ENCODE measurements around the gene AKIRIN1. TPM values are rescaled to one million over a fixed set of nuclear protein-coding genes. Genes with fewer than 3 reads are reported as not detected.

AKIRIN1 gene
- total and polyA plus RNA-seq, 10 of the 15 experiments (the other 5 are each of a cell fraction or from before 2014, with no cell fraction given) = 7.5 to 72.3 (median 50.4) TPM

DNA sequence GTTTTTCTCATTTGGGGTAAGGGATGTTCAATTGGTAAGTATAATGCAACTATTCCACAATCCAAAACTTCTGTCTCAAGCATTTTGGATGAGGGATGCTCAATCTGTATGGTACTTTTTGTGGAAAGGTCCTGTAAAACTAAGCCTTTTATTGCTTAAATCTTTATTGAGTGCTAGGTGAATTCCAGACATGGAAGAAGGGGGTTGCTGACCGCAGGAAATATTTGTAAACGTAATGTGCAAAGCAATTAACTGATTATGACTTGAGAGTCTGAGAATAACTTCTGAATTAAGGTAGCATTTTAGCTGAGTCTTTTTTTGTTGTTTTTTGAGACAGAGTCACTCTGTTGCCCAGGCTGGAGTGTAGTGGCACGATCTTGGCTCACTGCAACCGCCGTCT is 3.1 kb downstream of the AKIRIN1 start (continued):
- TF ChIP-seq HDAC2 (IDR thresholded peaks at IDR 0.05) (no peak), STAT3 (IDR thresholded peaks at IDR 0.05; ENCODE audit: low read depth, low read length) (no peak)

GRCh38 chr1:38997034-38997900 is 6.2 kb downstream of the AKIRIN1 start:
- ChIA-PET RAD21 (ENCODE audit: unreplicated experiment) (interaction anchor here (1.3 kb wide), 1 partner anchor 29 kb away, joined by 3 read pairs; the partner anchor contains the start of gene NDUFS5), SMC1A (ENCODE audit: uncharacterized antibody, unreplicated experiment) (interaction anchor here (0.7 to 3.0 kb wide), 3 partner anchors 13 to 56 kb away, joined by 3 to 10 read pairs (median 4); partner anchors contain the start of gene NDUFS5), CTCF (interaction anchor here (1.0 to 1.5 kb wide), 3 partner anchors 9 to 95 kb away, joined by 4 to 6 read pairs (median 4); no protein-coding TSS in a partner anchor), POLR2A (interaction anchor here (2.0 kb wide), 1 partner anchor 29 kb away, joined by 10 read pairs; the partner anchor contains the start of gene NDUFS5)
- in situ Hi-C loops (cut with MboI) = no loop called here
- FAIRE-seq (no peak), DNase-seq (ENCODE audit: low read depth, low spot score) (no peak), ATAC-seq (no peak)
- Histone ChIP-seq H4K20me1 (ENCODE audit: control insufficient read depth, insufficient read depth) (no peaks in the 10 kb centered on the region), H3K36me3 (ENCODE audit: control insufficient read depth in 2 of 2, insufficient read depth in 2 of 2, low read length in 1 of 2) (peaks cover 7 to 34% of the 10 kb centered on the region in 2 experiments), H2AFZ (ENCODE audit: control insufficient read depth, low read depth, low read length) (no peak overlapping the region), H3K4me1 (ENCODE audit: control insufficient read depth, insufficient read depth, low read length) (no peaks in the 10 kb centered on the region), H3K79me2 (ENCODE audit: control insufficient read depth, insufficient read depth, low read length) (peaks cover 60% of the 10 kb centered on the region), H3K27ac (ENCODE audit: control insufficient read depth, insufficient read depth) (no peak overlapping the region), H3K9me3 (replicated peaks; ENCODE audit: control insufficient read depth, insufficient read depth, low read length) (no peaks in the 10 kb centered on the region), H3K9ac (ENCODE audit: control insufficient read depth, insufficient read depth, low read length) (no peak overlapping the region), H3K27me3 (replicated peaks in 1 of 2; ENCODE audit: control insufficient read depth in 2 of 2, insufficient read depth in 2 of 2, low read length in 1 of 2) (no peaks in the 10 kb centered on the region), H3K4me3 (no peak overlapping the region; the same call in 1 of the 2 replicates), H3K4me2 (ENCODE audit: control insufficient read depth, insufficient read depth) (no peak overlapping the region; the same call in 1 of the 2 replicates)
- BruUV-seq (replicated peaks) = no TSS peak
- 71% methylated on average over 4 of the region's 4 CpGs for WGBS (ENCODE audit: insufficient coverage, insufficient replicate concordance, low lambda C conversion rate, missing lambda C conversion rate)
- intact Hi-C loops (cut with micrococcal nuclease; ENCODE audit: unreplicated experiment) = no loop called here
- TF ChIP-seq NKRF (conservative IDR thresholded peaks at IDR 0.05) (no peak), IKZF1 (conservative IDR thresholded peaks at IDR 0.05) (no peak), ZNF274 (IDR thresholded peaks at IDR 0.05; ENCODE audit: insufficient read depth, insufficient read length) (no peak), ASH2L (IDR thresholded peaks at IDR 0.05; ENCODE audit: borderline replicate concordance, low read depth) (no peak), SRF (IDR thresholded peaks at IDR 0.05; ENCODE audit: low read depth in 2 of 2, low read length in 2 of 2) (no peak), ZBED1 (IDR thresholded peaks at IDR 0.05; ENCODE audit: borderline replicate concordance) (no peak), ZNF217 (IDR thresholded peaks at IDR 0.05) (no peak), MYB (IDR thresholded peaks at IDR 0.05; ENCODE audit: borderline replicate concordance, low read depth, low read length) (no peak), YY1 (IDR thresholded peaks at IDR 0.05; ENCODE audit: low read depth, low read length) (no peak), PRDM15 (CRISPR knock-in tag; IDR thresholded peaks at IDR 0.05) (no peak), ESRRA (IDR thresholded peaks at IDR 0.05; ENCODE audit: low read length) (no peak), CEBPB (IDR thresholded peaks at IDR 0.05; ENCODE audit: borderline replicate concordance in 1 of 2, low read depth in 2 of 2, low read length in 2 of 2) (no peak), CBX3 (IDR thresholded peaks at IDR 0.05; ENCODE audit: borderline replicate concordance, low read depth) (no peak), RFX5 (IDR thresholded peaks at IDR 0.05; ENCODE audit: low read depth, low read length) (no peak), BACH1 (IDR thresholded peaks at IDR 0.05; ENCODE audit: borderline replicate concordance) (no peak), SMC3 (IDR thresholded peaks at IDR 0.05; ENCODE audit: borderline replicate concordance, low read length) (no peak)
